ENCODE data around the gene KITLG.
"Not testable (repeated sequence)": the region's sequence is repeated elsewhere in the genome, so short reads cannot be mapped to it uniquely, and the experiment has no call there.

KITLG gene

GRCh38 chr12:88575361-88575970, 4.8 kb downstream of the KITLG start:
- no peak for DNase-seq

- DNase-seq: no peak
These were observed 6.0 kb downstream of the KITLG start for GRCh38 chr12:88574278-88574677.

- no peak for DNase-seq
These were observed 6.7 kb downstream of the KITLG start for GRCh38 chr12:88573583-88573982.

GRCh38 chr12:88572781-88573549, 7.3 kb downstream of the KITLG start:
- no peak for DNase-seq

GRCh38 chr12:88571543-88571942, 8.7 kb downstream of the KITLG start:
- DNase-seq: no peak

- no peak for DNase-seq
These were observed 10.2 kb downstream of the KITLG start for GRCh38 chr12:88570103-88570502.

- no peak for DNase-seq
These were observed 13.8 kb downstream of the KITLG start for GRCh38 chr12:88566430-88566829.

GRCh38 chr12:88562846-88563582, 17.3 kb downstream of the KITLG start:
- DNase-seq: no peak

- DNase-seq: no peak
These were observed 18.1 kb downstream of the KITLG start for GRCh38 chr12:88562151-88562550.

- no peak for DNase-seq
These were observed 20.5 kb downstream of the KITLG start for GRCh38 chr12:88559772-88560171.

GRCh38 chr12:88559199-88559598, 21.1 kb downstream of the KITLG start:
- no peak for DNase-seq

- DNase-seq: no peak
These were observed 21.9 kb downstream of the KITLG start for GRCh38 chr12:88558340-88558867.

- no peak for DNase-seq
These were observed 24.0 kb downstream of the KITLG start for GRCh38 chr12:88556213-88556774.

GRCh38 chr12:88553941-88554658, 26.2 kb downstream of the KITLG start:
- no peak for DNase-seq

GRCh38 chr12:88552610-88553079, 27.6 kb downstream of the KITLG start:
- no peak for DNase-seq

GRCh38 chr12:88549929-88550328, 30.3 kb downstream of the KITLG start:
- DNase-seq: no peak

GRCh38 chr12:88547949-88548348, 32.3 kb downstream of the KITLG start:
- not testable (repeated sequence) for DNase-seq

GRCh38 chr12:88546853-88547252, 33.4 kb downstream of the KITLG start:
- DNase-seq: no peak

- DNase-seq: no peak
These were observed 34.0 kb downstream of the KITLG start for GRCh38 chr12:88546226-88546625.

GRCh38 chr12:88544991-88545980, 35.0 kb downstream of the KITLG start:
- no peak for DNase-seq

- no peak for DNase-seq
These were observed 40.4 kb downstream of the KITLG start for GRCh38 chr12:88539893-88540292.
